ENCODE results near the gene IGF2. TPM values are rescaled to one million over a fixed set of nuclear protein-coding genes. Genes with fewer than 3 reads are reported as not detected.

The IGF2 gene
- total RNA-seq, 1 donor from 2014 or later = 110 TPM

- peaks cover 6% of the 10 kb centered on the region for H3K36me3 Mint-ChIP-seq (ENCODE audit: low read depth)
- peaks cover 7% of the 10 kb centered on the region for H3K4me1 Mint-ChIP-seq (ENCODE audit: low read depth)
- no peaks in the 10 kb centered on the region for H3K27me3 Mint-ChIP-seq (ENCODE audit: low read depth)
- no peak for TF ChIP-seq CTCF (IDR thresholded peaks at IDR 0.05)
- no peak overlapping the region for H3K27ac Mint-ChIP-seq (ENCODE audit: unreplicated experiment)
- H3K4me3 Mint-ChIP-seq (ENCODE audit: unreplicated experiment) = no peak overlapping the region
- H3K9me3 Mint-ChIP-seq (ENCODE audit: low read depth) = peaks cover 5% of the 10 kb centered on the region
- DNase-seq (ENCODE audit: low spot score) = no peak
Measured at GRCh38 chr11:2089536-2090165, 49.5 kb downstream of the IGF2 start.

- peaks cover 12% of the 10 kb centered on the region for H3K9me3 Mint-ChIP-seq (ENCODE audit: low read depth)
- no peaks in the 10 kb centered on the region for H3K27me3 Mint-ChIP-seq (ENCODE audit: low read depth)
- no peak overlapping the region for H3K27ac Mint-ChIP-seq (ENCODE audit: unreplicated experiment)
- H3K4me1 Mint-ChIP-seq (ENCODE audit: low read depth) = peaks cover 7% of the 10 kb centered on the region
- no peak overlapping the region for H3K4me3 Mint-ChIP-seq (ENCODE audit: unreplicated experiment)
- peak; percentile 24 for TF ChIP-seq CTCF (IDR thresholded peaks at IDR 0.05)
- DNase-seq (ENCODE audit: low spot score) = no peak
- H3K36me3 Mint-ChIP-seq (ENCODE audit: low read depth) = peaks cover 12% of the 10 kb centered on the region
Measured at GRCh38 chr11:2088746-2089535, 50.2 kb downstream of the IGF2 start.

- TF ChIP-seq CTCF (IDR thresholded peaks at IDR 0.05) = no peak
- H3K4me3 Mint-ChIP-seq (ENCODE audit: unreplicated experiment) = no peak overlapping the region
- H3K36me3 Mint-ChIP-seq (ENCODE audit: low read depth) = peaks cover 12% of the 10 kb centered on the region
- peaks cover 5% of the 10 kb centered on the region for H3K4me1 Mint-ChIP-seq (ENCODE audit: low read depth)
- no peak overlapping the region for H3K27ac Mint-ChIP-seq (ENCODE audit: unreplicated experiment)
- peaks cover 2% of the 10 kb centered on the region for H3K27me3 Mint-ChIP-seq (ENCODE audit: low read depth)
- H3K9me3 Mint-ChIP-seq (ENCODE audit: low read depth) = peaks cover 14% of the 10 kb centered on the region
- no peak for DNase-seq (ENCODE audit: low spot score)
Measured at GRCh38 chr11:2088284-2088683, 50.9 kb downstream of the IGF2 start.

GRCh38 chr11:2086239-2087040, 52.7 kb downstream of the IGF2 start:
- Mint-ChIP-seq H3K4me3 (ENCODE audit: unreplicated experiment) (no peak overlapping the region), H3K27ac (ENCODE audit: unreplicated experiment) (no peak overlapping the region), H3K4me1 (ENCODE audit: low read depth) (no peaks in the 10 kb centered on the region), H3K9me3 (ENCODE audit: low read depth) (peaks cover 13% of the 10 kb centered on the region), H3K27me3 (ENCODE audit: low read depth) (peaks cover 4% of the 10 kb centered on the region), H3K36me3 (ENCODE audit: low read depth) (peaks cover 12% of the 10 kb centered on the region)
- TF ChIP-seq CTCF (IDR thresholded peaks at IDR 0.05) = no peak
- peak; percentile 86 for DNase-seq (ENCODE audit: low spot score)

Data from chondrocyte (in vitro differentiated cells).